ENCODE measurements around the gene LRRC4C. TPM values are rescaled to one million over a fixed set of nuclear protein-coding genes. Genes with fewer than 3 reads are reported as not detected.
A peak's percentile ranks its signal among the peaks of the same experiment; 100 is the strongest.

Gene LRRC4C
- total and polyA plus RNA-seq, 4 donors = 0.10 to 0.93 (median 0.30) TPM

GRCh38 chr11:40125054-40125453 lies 1334.4 kb downstream of the LRRC4C start:
- Histone ChIP-seq H3K27me3 (ENCODE audit: control insufficient read depth in 4 of 4, insufficient read depth in 4 of 4, low read length in 3 of 4) (no peaks in the 10 kb centered on the region), H3K4me3 (ENCODE audit: low read depth in 1 of 3, low read length in 3 of 3) (no peak overlapping the region), H3K36me3 (ENCODE audit: control insufficient read depth in 4 of 4, insufficient read depth in 3 of 4, low read depth in 1 of 4, low read length in 3 of 4) (no peaks in the 10 kb centered on the region), H3K4me1 (ENCODE audit: control insufficient read depth in 4 of 4, insufficient read depth in 4 of 4, low read length in 3 of 4) (no peaks in the 10 kb centered on the region), H3K27ac (ENCODE audit: low read depth in 1 of 2, low read length in 2 of 2) (no peak overlapping the region), H3K9ac (ENCODE audit: low read depth in 1 of 2, low read length in 2 of 2) (no peak overlapping the region), H3K9me3 (ENCODE audit: control insufficient read depth in 4 of 4, low read length in 3 of 4) (no peaks in the 10 kb centered on the region)
- whole genome bisulfite sequencing = 35% methylated on average over 1 of the region's 1 CpG
- no peak for DNase-seq (ENCODE audit: low spot score)
- TF ChIP-seq JUND (IDR thresholded peaks at IDR 0.05) (no peak), RAD21 (IDR thresholded peaks at IDR 0.05) (peak; percentile 23 to 29)
- TF ChIP-seq, protein P1, sequence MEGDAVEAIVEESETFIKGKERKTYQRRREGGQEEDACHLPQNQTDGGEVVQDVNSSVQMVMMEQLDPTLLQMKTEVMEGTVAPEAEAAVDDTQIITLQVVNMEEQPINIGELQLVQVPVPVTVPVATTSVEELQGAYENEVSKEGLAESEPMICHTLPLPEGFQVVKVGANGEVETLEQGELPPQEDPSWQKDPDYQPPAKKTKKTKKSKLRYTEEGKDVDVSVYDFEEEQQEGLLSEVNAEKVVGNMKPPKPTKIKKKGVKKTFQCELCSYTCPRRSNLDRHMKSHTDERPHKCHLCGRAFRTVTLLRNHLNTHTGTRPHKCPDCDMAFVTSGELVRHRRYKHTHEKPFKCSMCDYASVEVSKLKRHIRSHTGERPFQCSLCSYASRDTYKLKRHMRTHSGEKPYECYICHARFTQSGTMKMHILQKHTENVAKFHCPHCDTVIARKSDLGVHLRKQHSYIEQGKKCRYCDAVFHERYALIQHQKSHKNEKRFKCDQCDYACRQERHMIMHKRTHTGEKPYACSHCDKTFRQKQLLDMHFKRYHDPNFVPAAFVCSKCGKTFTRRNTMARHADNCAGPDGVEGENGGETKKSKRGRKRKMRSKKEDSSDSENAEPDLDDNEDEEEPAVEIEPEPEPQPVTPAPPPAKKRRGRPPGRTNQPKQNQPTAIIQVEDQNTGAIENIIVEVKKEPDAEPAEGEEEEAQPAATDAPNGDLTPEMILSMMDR (IDR thresholded peaks at IDR 0.05; ENCODE audit: low read depth, low read length, missing input control) = peak; percentile 20

GRCh38 chr11:40119661-40120060 lies 1339.8 kb downstream of the LRRC4C start:
- Histone ChIP-seq H3K9me3 (ENCODE audit: control insufficient read depth in 4 of 4, low read length in 3 of 4) (no peaks in the 10 kb centered on the region), H3K4me1 (ENCODE audit: control insufficient read depth in 4 of 4, insufficient read depth in 4 of 4, low read length in 3 of 4) (no peaks in the 10 kb centered on the region), H3K4me3 (ENCODE audit: low read depth in 1 of 3, low read length in 3 of 3) (no peak overlapping the region), H3K36me3 (ENCODE audit: control insufficient read depth in 4 of 4, insufficient read depth in 3 of 4, low read depth in 1 of 4, low read length in 3 of 4) (no peaks in the 10 kb centered on the region), H3K27me3 (ENCODE audit: control insufficient read depth in 4 of 4, insufficient read depth in 4 of 4, low read length in 3 of 4) (peaks cover 0 to 3% (median 0%) of the 10 kb centered on the region in 4 donors), H3K9ac (ENCODE audit: low read depth in 1 of 2, low read length in 2 of 2) (no peak overlapping the region), H3K27ac (ENCODE audit: low read depth in 1 of 2, low read length in 2 of 2) (no peak overlapping the region)
- TF ChIP-seq, protein P2, sequence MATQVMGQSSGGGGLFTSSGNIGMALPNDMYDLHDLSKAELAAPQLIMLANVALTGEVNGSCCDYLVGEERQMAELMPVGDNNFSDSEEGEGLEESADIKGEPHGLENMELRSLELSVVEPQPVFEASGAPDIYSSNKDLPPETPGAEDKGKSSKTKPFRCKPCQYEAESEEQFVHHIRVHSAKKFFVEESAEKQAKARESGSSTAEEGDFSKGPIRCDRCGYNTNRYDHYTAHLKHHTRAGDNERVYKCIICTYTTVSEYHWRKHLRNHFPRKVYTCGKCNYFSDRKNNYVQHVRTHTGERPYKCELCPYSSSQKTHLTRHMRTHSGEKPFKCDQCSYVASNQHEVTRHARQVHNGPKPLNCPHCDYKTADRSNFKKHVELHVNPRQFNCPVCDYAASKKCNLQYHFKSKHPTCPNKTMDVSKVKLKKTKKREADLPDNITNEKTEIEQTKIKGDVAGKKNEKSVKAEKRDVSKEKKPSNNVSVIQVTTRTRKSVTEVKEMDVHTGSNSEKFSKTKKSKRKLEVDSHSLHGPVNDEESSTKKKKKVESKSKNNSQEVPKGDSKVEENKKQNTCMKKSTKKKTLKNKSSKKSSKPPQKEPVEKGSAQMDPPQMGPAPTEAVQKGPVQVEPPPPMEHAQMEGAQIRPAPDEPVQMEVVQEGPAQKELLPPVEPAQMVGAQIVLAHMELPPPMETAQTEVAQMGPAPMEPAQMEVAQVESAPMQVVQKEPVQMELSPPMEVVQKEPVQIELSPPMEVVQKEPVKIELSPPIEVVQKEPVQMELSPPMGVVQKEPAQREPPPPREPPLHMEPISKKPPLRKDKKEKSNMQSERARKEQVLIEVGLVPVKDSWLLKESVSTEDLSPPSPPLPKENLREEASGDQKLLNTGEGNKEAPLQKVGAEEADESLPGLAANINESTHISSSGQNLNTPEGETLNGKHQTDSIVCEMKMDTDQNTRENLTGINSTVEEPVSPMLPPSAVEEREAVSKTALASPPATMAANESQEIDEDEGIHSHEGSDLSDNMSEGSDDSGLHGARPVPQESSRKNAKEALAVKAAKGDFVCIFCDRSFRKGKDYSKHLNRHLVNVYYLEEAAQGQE (IDR thresholded peaks at IDR 0.05) = no peak
- no peak for TF ChIP-seq MAX (IDR thresholded peaks at IDR 0.05)
- TF ChIP-seq, protein P3, sequence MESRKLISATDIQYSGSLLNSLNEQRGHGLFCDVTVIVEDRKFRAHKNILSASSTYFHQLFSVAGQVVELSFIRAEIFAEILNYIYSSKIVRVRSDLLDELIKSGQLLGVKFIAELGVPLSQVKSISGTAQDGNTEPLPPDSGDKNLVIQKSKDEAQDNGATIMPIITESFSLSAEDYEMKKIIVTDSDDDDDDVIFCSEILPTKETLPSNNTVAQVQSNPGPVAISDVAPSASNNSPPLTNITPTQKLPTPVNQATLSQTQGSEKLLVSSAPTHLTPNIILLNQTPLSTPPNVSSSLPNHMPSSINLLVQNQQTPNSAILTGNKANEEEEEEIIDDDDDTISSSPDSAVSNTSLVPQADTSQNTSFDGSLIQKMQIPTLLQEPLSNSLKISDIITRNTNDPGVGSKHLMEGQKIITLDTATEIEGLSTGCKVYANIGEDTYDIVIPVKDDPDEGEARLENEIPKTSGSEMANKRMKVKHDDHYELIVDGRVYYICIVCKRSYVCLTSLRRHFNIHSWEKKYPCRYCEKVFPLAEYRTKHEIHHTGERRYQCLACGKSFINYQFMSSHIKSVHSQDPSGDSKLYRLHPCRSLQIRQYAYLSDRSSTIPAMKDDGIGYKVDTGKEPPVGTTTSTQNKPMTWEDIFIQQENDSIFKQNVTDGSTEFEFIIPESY (IDR thresholded peaks at IDR 0.05) = no peak
- no peak for TF ChIP-seq HNF4G (IDR thresholded peaks at IDR 0.05)
- no peak for TF ChIP-seq YY1 (IDR thresholded peaks at IDR 0.05)
- no peak for TF ChIP-seq FOXA1 (IDR thresholded peaks at IDR 0.05)
- TF ChIP-seq ATF3 (IDR thresholded peaks at IDR 0.05) = no peak
- no peak for TF ChIP-seq RXRA (IDR thresholded peaks at IDR 0.05)
- no peak for DNase-seq (ENCODE audit: low spot score)
- 86% methylated on average over 1 of the region's 1 CpG for WGBS

Measured in liver (tissue), 9 donors.